T-helper 9 cell (primary cell): ENCODE data around the gene CCR2.

Experiments
- DNase-seq: peaks from one replicate; pipeline ENCODE4 v3.0.0-alpha.2; 2020

Gene CCR2

DNA sequence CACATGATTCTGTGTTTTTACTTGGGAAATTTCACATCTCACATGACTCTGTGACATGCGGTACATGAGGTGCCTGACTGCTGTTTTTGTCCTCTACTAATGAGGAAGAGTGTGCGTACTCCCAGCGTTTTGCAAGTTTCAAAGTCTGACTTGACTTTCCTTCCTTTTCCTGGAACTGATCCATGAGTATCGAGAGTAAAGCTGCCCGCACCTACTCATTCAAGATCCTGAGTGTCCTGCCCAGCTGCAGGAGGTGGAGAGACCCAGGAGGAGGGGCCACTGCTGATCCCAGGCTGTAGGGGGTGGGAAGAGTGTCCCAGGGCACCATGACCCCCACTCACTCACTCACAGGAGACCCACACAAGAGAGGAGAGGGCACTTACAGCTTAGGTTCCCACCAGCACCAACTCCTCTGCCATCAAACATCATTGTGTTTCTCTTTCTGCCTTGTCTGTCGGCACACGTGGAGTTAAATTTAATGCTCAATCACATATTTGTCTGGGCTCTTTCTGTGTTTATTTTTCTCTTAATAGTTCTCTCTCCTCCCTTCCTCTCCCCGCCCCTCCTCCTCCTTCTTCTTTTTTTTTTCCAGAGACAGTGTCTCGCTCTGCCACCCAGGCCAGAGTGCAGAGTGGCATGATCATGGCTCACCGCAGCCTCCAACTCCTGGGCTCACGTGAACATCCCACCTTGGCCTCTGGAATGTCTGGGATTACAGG is 51.5 kb downstream of the CCR2 start:
- DNase-seq, result no peak

DNA sequence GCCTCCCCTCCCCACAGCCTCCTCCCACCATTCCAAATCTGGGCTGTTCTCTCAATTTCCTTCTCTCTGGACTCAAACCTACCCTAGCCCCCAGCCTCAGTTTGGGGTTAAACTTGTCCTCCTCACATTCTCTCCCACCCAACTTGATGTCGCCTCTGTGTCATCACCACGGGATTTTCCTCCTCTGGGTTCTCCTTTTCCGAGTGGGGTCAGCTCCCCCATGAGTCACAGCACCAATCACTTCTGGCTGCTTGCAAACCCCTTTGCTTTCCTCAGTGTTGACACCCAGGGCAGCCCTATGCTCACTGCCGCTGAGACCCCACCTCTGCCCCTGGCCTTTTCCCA is 52.5 kb downstream of the CCR2 start:
- no peak for DNase-seq

GRCh38 chr3:46406788-46407611 is 53.1 kb downstream of the CCR2 start, which contains the start of the genes CCR5AS and CCRL2:
TSS of gene CCR5AS (minus strand) at chr3:46407066.
TSS of gene CCRL2 (plus strand) at chr3:46407259. CDS start at chr3:46408080, 821 bp downstream.
- DNase-seq, result peak; percentile 4

DNA sequence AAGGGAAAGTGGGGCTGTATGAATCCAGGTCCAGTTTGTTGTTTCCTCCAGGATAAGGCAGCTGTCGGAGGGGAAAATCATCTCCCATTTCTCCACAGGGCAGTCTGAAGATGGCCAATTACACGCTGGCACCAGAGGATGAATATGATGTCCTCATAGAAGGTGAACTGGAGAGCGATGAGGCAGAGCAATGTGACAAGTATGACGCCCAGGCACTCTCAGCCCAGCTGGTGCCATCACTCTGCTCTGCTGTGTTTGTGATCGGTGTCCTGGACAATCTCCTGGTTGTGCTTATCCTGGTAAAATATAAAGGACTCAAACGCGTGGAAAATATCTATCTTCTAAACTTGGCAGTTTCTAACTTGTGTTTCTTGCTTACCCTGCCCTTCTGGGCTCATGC is 54.1 kb downstream of the CCR2 start:
- DNase-seq, result no peak

DNA sequence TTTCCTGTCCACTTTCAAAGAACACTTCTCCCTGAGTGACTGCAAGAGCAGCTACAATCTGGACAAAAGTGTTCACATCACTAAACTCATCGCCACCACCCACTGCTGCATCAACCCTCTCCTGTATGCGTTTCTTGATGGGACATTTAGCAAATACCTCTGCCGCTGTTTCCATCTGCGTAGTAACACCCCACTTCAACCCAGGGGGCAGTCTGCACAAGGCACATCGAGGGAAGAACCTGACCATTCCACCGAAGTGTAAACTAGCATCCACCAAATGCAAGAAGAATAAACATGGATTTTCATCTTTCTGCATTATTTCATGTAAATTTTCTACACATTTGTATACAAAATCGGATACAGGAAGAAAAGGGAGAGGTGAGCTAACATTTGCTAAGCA is 54.9 kb downstream of the CCR2 start:
- no peak for DNase-seq

DNA sequence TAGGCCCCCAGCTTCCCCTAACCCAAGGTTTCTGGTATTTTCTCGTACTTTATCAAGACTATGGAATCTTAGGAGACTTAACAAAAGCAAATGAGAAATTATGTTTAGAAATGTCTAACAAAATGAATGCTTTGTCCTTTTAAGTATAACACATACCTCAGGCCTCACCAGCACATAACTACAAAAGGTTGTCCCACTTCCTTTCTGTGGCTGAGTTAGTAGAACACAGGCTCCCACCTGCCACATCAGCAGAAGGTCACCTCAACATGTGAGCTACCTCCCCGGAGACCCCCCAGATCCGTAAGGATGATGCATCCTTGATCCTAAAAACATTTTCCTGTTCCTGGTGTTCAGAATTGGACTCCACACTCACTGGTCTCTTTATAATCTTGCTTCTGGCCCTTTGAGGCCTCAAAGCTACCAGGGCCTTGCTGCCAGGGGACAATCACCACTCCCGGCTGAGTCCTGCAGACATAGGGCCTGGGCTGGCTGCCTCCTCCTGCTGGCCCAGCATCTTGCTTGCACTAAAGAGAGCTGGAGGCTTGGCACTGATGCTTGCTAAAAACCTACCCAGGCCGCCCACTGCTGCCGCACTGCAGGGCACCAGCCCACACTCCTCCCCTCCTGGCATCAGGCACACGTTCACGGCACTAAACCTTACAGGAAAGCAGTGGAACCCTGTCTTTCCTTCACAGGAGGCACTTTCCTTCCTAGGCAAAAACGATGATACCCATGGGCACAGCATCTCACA is 56.0 kb downstream of the CCR2 start:
- no peak for DNase-seq
